ENCODE measurements around the gene P3R3URF.

GRCh38 chr1:46133181-46133658, 43.1 kb downstream of the P3R3URF start:
- no peak for TF ChIP-seq TAF1 (IDR thresholded peaks at IDR 0.05; ENCODE audit: low read depth, low read length)
- TF ChIP-seq POLR2AphosphoS5 (IDR thresholded peaks at IDR 0.05; ENCODE audit: low read depth, low read length) = peak; percentile 49
- peak; percentile 62 for TF ChIP-seq POLR2A (IDR thresholded peaks at IDR 0.05; ENCODE audit: low read depth, low read length)

Measured in GM12891 (cell line).